Measurements from ENCODE around the gene DNAAF2.

- TF ChIP-seq EZH2 (IDR thresholded peaks at IDR 0.05; ENCODE audit: insufficient read depth, poor library complexity, severe bottlenecking) (no peak), EZH2phosphoT487 (IDR thresholded peaks at IDR 0.05; ENCODE audit: insufficient read depth, low read depth) (no peak)
Measured at GRCh38 chr14:49636866-49637265, 1.8 kb upstream of the DNAAF2 start.

All from GM23248 (cell line).